Myocyte (in vitro differentiated cells): ENCODE measurements around the gene PDE8A. TPM values are rescaled to one million over a fixed set of nuclear protein-coding genes. Genes with fewer than 3 reads are reported as not detected.

ENCODE experiments used
- DNase-seq: peaks from one replicate; pipeline ENCODE4 v3.0.0-alpha.2; 2012; ENCODE audit warnings: low read depth
- polyA plus RNA-seq: library from polyadenylated mRNA; unstranded; fragments of >200 nt; gene quantifications from one replicate; pipeline ENCODE4 v1.2.1, GENCODE V29; 2012; ENCODE audit warnings: missing spikeins
- total RNA-seq: library from RNA; depleted of rRNA; stranded (reverse); fragments of >200 nt; gene quantifications from 2 replicates; pipeline ENCODE4 v1.2.3, GENCODE V29; 2014

Gene PDE8A
- 6.8 and 18.4 TPM in 2 replicates for total RNA-seq
- polyA plus RNA-seq = 5.3 TPM

- peak; percentile 46 for DNase-seq
These were observed at the start of gene PDE8A for GRCh38 chr15:84981711-84982300. Gene PDE8A (plus strand): TSS chr15:84981856. CDS start chr15:84982163, 307 bp downstream.

- DNase-seq = no peak
These were observed 46.5 kb upstream of the PDE8A start for GRCh38 chr15:84934942-84935729.

- DNase-seq = peak; percentile 44
These were observed 44.5 kb upstream of the PDE8A start for GRCh38 chr15:84937144-84937543.

- no peak for DNase-seq
These were observed 42.9 kb upstream of the PDE8A start for GRCh38 chr15:84938726-84939125.

DNA sequence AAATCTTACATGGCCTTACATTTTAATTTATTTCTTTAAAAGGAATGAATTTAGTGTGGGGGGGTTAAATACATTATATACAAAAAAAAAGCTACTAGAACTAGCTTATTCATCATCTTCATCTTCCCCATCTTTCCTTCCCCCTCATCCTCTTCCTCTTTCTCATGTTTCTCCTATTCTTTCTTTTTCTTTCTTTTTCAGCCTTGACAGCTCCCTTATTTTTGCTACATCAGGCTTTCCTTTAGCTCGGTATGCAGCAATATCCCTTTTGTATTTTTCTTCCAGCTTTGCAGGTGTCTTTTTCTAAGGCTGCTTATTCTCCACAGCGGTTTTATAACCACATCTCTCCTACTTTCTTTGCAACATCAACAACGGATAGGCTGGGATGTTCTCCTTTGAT lies 41.3 kb upstream of the PDE8A start:
- no peak for DNase-seq

DNA sequence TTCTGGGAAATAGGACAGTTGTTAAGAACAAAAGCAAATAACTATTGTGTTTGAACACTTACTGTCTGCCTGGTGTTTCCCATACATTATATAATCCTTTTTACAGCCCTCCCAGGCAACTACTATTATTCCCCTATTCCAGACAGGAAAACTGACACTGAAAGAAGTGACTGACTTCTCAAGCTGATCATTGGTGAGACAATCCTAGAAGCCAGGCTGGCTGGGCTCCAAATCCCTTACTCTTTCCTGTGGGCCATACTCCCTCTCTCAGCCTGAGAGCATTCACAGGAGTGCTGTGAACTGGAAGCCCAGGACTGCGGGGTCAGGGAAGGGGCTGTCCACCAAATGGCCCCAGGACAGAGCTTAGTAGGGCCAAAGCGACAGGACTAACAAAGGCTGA lies 39.2 kb upstream of the PDE8A start:
- no peak for DNase-seq

DNA sequence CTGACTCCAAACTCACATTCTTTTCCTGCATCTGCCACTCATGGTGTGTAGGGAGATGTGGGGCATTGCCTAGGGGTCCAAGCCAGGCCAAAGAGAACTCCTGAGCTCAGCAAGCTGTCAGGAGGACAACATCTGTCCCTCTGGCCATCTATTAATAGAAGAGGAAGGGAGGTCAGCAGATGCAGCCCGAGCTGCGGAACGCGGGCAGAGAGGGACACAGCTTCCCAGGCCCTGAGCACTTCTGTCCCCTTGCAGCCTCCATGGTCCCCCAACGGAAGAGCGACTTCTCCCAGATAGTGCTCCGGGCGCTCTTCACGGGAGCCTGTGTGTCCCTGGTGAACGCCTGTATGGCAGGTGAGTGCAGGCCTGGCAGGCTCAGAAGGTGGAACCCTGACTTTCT lies 37.3 kb upstream of the PDE8A start:
- DNase-seq = no peak

GRCh38 chr15:84944861-84945260 lies 36.8 kb upstream of the PDE8A start:
- DNase-seq = no peak

DNA sequence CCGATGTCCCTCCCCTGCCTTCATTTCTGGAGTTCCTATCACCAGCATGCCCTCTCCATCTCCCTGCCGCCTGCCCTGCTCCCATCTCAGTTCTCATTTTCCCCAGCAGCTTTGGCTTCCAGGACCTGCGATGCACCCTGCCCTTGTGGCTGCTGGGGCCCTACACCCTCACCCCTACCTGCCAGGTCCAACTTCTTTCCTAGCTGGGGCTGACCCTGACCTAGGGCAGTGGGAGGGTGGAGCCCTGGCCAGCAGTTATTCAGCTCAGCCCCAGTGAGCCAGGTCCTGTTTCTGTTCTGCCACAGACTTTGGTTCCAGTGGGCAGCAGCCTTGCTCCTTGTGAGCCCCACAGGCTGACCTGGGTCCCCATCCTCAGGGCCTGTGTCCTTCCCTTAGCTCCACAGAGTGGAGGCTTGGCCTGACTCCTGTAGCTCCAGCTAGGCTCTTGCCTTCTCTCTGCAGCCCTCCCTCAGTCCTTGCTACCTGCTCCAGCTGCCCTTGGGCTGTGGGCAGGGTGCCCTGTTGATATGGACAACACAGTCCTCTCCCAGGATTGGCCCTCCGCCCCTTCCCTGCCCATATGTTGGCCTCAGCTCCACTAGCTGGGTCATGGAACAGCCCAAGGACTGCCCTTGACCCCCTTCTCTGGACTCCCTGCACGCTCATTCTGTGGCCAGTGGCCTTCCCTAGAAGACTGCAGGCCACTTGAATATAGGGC lies 34.7 kb upstream of the PDE8A start:
- no peak for DNase-seq

DNA sequence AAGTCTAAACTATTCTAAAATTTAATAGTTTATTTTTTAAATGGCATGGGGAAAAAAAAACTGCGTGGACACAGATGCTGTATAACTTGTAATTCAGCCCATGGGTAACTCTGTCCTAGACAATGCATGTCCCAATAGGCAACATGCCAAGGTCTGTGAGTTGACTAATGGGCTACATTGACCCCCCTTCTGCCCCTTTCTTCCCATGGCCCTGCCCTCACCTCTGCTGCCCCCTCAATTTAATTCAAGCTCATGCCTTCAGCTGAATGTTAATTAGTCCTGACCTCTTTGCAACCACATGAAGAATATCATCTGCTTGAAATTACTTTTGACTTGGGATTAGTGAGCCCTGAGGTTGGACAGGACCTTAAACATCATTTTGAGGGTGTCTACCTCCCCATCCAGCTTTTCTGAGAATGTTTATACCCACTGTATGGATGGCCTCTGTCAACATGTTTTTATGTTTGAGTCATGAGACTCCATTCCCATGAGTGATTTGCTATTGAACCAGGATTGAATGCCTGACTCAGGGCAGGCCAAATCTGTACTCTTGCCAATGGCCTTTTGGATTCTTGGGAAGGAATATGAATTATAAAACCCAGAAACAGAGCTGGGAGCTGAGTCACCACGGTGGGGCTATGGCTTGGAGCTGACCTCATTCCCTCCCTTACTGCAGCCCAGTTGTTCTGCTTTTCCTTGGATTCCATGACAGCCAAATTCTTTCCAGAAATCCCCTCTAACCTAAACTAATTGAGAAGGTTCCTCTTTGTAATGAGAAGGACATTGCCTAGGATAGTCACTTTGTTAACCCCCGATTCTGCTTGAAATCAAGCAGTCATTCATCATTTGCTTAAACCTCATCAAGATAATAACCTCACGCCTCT lies 33.5 kb upstream of the PDE8A start:
- DNase-seq = peak; percentile 80

- DNase-seq = peak; percentile 17
These were observed 32.6 kb upstream of the PDE8A start for GRCh38 chr15:84949043-84949442.

DNA sequence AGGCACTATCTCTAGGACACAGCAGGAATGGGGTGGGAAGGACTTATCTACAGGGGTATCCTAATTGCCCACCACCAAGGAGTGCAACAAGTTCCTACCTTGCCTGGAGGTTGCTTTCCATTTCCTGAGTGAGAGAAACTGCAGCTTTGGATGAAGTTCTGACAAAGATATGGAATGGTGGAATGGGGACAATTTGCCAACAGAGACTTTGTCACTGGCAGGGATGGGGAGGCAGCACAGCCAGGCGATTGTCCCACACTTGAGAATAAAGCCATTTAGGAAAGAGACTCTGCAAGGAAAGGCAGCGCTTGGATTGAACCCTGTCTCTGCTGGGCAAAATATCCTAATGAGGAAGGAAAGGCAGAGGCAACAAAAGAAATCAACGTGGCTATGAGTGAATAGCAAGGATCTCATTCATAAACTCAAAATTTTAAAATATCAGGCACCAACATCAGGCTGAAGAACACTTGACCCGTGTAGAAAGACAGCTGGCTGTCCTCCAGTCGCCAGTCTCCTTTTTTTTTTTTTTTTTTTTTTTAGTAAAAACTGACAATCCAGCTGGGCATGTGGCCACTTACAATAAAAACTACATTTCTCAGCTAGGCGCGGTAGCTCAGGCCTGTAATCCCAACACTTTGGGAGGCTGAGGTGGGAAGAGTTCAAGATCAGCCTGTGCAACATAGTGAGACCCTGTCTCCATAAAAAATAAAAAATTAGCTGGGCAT lies 31.6 kb upstream of the PDE8A start:
- DNase-seq = peak; percentile 48

- no peak for DNase-seq
These were observed 31.0 kb upstream of the PDE8A start for GRCh38 chr15:84950570-84951111.

GRCh38 chr15:84951736-84952135 lies 29.9 kb upstream of the PDE8A start:
- no peak for DNase-seq

- DNase-seq = no peak
These were observed 28.5 kb upstream of the PDE8A start for GRCh38 chr15:84953136-84953535.

GRCh38 chr15:84953726-84954125 lies 27.9 kb upstream of the PDE8A start:
- DNase-seq = no peak

DNA sequence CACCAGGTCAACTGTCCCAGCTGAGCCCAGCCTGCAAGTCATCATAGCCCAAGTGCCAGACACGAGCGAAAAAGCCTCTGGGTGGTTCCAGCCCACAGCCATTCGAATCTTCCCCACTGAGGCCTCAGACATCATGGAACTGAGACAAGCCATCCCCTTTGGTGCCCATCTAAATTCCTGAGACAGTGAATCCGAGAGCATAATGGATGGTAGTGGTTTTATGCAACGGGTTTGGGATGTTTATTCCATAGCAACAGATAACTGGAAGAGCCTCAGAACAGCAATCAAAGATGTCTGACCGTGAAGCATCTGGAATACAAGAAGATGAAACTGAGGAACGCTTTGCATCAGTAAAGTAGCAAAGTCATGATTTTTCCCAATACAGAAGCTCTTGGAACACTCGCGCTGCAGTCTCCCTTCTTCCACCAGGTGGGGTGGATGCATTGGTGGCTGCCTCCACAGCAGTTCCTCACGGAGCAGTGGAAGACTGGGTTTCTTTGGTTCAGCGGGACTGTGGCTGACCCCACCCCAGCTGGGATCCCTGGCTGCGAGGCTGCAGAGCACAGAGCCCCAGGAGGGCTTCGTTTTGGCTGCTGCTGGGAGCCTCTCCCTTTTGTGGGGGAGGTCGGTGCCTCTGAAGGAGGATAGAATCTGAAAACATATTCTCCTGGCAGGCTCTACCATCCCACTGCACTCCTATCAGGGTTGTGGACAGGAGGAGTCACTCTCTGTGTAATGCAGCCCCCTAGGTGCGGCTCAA lies 26.4 kb upstream of the PDE8A start:
- peak; percentile 76 for DNase-seq

GRCh38 chr15:84956199-84956598 lies 25.5 kb upstream of the PDE8A start:
- no peak for DNase-seq

DNA sequence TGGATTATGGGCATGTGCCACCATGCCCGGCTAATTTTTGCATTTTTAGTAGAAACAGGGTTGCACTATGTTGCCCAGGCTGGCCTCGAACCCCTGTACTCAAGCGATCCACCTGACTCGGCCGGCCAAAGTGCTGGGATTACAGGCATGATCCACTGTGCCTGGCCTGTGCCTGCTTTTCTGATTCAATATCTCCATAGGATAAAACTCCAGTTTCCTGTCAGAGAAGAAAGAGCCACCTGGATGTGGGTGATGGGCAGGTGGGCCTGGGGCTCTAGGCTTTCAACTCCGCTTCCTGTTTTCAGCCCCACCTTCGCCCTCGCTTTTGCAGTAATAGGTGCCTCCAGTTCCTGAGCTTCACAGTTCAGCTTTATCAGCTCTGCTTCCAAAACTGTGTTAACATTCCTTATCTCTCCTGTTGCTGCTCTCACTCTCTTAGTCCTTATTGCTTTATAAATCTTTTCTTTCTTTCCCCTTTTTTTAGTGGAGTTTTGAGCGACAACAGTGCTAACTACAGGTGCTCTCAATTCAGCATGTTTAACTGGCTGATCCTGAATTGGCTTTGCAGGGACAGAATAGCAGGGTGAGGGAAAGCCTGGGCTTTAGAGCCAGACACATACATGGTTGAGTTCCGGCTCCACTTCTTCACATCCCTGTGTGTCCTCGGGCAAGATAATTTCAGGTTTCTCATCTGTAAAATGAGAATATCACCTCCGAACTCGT lies 21.1 kb upstream of the PDE8A start:
- DNase-seq = no peak
